C4-2B (cell line): Measurements from ENCODE around the gene SLC8A1.

Experiments
- ZFX ChIP-seq: fragments of 450-650 bp; IDR thresholded peaks from 2 replicates; pipeline ENCODE4 v1.6.1; 2017
- TF ChIP-seq, protein P1 (sequence below): fragments of 450-650 bp; conservative IDR thresholded peaks from 2 replicates; pipeline ENCODE4 v1.5.1; 2017; ENCODE audit warnings: mild to moderate bottlenecking

- TF ChIP-seq, protein P1, sequence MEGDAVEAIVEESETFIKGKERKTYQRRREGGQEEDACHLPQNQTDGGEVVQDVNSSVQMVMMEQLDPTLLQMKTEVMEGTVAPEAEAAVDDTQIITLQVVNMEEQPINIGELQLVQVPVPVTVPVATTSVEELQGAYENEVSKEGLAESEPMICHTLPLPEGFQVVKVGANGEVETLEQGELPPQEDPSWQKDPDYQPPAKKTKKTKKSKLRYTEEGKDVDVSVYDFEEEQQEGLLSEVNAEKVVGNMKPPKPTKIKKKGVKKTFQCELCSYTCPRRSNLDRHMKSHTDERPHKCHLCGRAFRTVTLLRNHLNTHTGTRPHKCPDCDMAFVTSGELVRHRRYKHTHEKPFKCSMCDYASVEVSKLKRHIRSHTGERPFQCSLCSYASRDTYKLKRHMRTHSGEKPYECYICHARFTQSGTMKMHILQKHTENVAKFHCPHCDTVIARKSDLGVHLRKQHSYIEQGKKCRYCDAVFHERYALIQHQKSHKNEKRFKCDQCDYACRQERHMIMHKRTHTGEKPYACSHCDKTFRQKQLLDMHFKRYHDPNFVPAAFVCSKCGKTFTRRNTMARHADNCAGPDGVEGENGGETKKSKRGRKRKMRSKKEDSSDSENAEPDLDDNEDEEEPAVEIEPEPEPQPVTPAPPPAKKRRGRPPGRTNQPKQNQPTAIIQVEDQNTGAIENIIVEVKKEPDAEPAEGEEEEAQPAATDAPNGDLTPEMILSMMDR: no peak
- TF ChIP-seq ZFX: no peak
These were observed 67.7 kb downstream of the SLC8A1 start for GRCh38 chr2:40384233-40384632.
